ENCODE results near the gene PCP2. TPM values are rescaled to one million over a fixed set of nuclear protein-coding genes. Genes with fewer than 3 reads are reported as not detected.

PCP2 gene
- total RNA-seq, 1 experiment from 2014 or later: not detected

- ATAC-seq (no peak), DNase-seq (no peak)
- H3F3A ChIP-seq (ENCODE audit: low read length, unreplicated experiment): no peaks in the 10 kb centered on the region
- H3K4me3 ChIP-seq (ENCODE audit: low read length): no peak within 1 kb of the TSS
- POLR2A ChIA-PET (ENCODE audit: unreplicated experiment): no interaction called here
- no peaks in the 10 kb centered on the region for H3K9me2 ChIP-seq (replicated peaks; ENCODE audit: low read length)
- H3K79me2 ChIP-seq (ENCODE audit: low read length): no peaks in the 10 kb centered on the region
- H3K9me3 ChIP-seq (ENCODE audit: low read length): no peaks in the 10 kb centered on the region
- no peak within 1 kb of the TSS for H3K27ac ChIP-seq (ENCODE audit: low read length)
- no peak within 1 kb of the TSS for H2AFZ ChIP-seq (ENCODE audit: low read length)
- no peak within 1 kb of the TSS for H3K9ac ChIP-seq (ENCODE audit: low read length)
- BruUV-seq (replicated peaks): no TSS peak
- intact Hi-C loops (cut with micrococcal nuclease): no loop called here
- CTCF ChIA-PET: interaction anchor here (0.8 to 1.2 kb wide), 2 partner anchors 12 to 100 kb away, joined by 4 to 5 read pairs; partner anchors contain the start of gene TRAPPC5
- peaks cover 8% of the 10 kb centered on the region; the same call in 1 of the 2 replicates for H3K27me3 ChIP-seq (ENCODE audit: low read length)
- no peaks in the 10 kb centered on the region for H3K4me1 ChIP-seq (ENCODE audit: insufficient read depth, low read length)
- no peaks in the 10 kb centered on the region for H3K36me3 ChIP-seq (ENCODE audit: low read depth, low read length)
- no peak for TF ChIP-seq EZH2phosphoT487 (IDR thresholded peaks at IDR 0.05; ENCODE audit: borderline replicate concordance, low read length)
- no peak for TF ChIP-seq CTCF (conservative IDR thresholded peaks at IDR 0.05; ENCODE audit: low read depth, low read length)
- no peak for TF ChIP-seq EZH2 (IDR thresholded peaks at IDR 0.05; ENCODE audit: low read length, unreplicated experiment)
- H4K20me1 ChIP-seq (ENCODE audit: low read length): no peaks in the 10 kb centered on the region
- no peak within 1 kb of the TSS for H3K4me2 ChIP-seq (ENCODE audit: low read length)
These were observed 35.3 kb upstream of the PCP2 start, which contains the start of gene RETN for GRCh38 chr19:7668842-7669241. Gene RETN (plus strand): TSS chr19:7669049. CDS start chr19:7669327, 278 bp downstream.

- POLR2A ChIA-PET (ENCODE audit: unreplicated experiment): no interaction called here
- H3F3A ChIP-seq (ENCODE audit: low read length, unreplicated experiment): no peaks in the 10 kb centered on the region
- no peak overlapping the region for H3K9ac ChIP-seq (ENCODE audit: low read length)
- DNase-seq: no peak
- H3K79me2 ChIP-seq (ENCODE audit: low read length): no peaks in the 10 kb centered on the region
- no peaks in the 10 kb centered on the region for H4K20me1 ChIP-seq (ENCODE audit: low read length)
- no peaks in the 10 kb centered on the region for H3K9me2 ChIP-seq (replicated peaks; ENCODE audit: low read length)
- H2AFZ ChIP-seq (ENCODE audit: low read length): no peak overlapping the region
- H3K4me3 ChIP-seq (ENCODE audit: low read length): no peak overlapping the region
- peak; percentile 20; the same call in 1 of the 2 replicates for ATAC-seq
- TF ChIP-seq EZH2 (IDR thresholded peaks at IDR 0.05; ENCODE audit: low read length, unreplicated experiment) (no peak), CTCF (conservative IDR thresholded peaks at IDR 0.05; ENCODE audit: low read depth, low read length) (no peak), EZH2phosphoT487 (IDR thresholded peaks at IDR 0.05; ENCODE audit: borderline replicate concordance, low read length) (no peak)
- H3K9me3 ChIP-seq (ENCODE audit: low read length): no peaks in the 10 kb centered on the region
- H3K27me3 ChIP-seq (ENCODE audit: low read length): peaks cover 17% of the 10 kb centered on the region; the same call in 1 of the 2 replicates
- no peaks in the 10 kb centered on the region for H3K4me1 ChIP-seq (ENCODE audit: insufficient read depth, low read length)
- H3K4me2 ChIP-seq (ENCODE audit: low read length): no peak overlapping the region
- intact Hi-C loops (cut with micrococcal nuclease): no loop called here
- no peak overlapping the region for H3K27ac ChIP-seq (ENCODE audit: low read length)
- BruUV-seq (replicated peaks): no TSS peak
- CTCF ChIA-PET: no interaction called here
- H3K36me3 ChIP-seq (ENCODE audit: low read depth, low read length): no peaks in the 10 kb centered on the region
These were observed 31.6 kb upstream of the PCP2 start for GRCh38 chr19:7665076-7665475.

- BruUV-seq (replicated peaks): no TSS peak
- POLR2A ChIA-PET (ENCODE audit: unreplicated experiment): no interaction called here
- CTCF ChIA-PET: interaction anchor here (0.6 kb wide), 1 partner anchor 12 kb away, joined by 3 read pairs; no protein-coding TSS in a partner anchor
- Histone ChIP-seq H3K36me3 (ENCODE audit: low read depth, low read length) (no peaks in the 10 kb centered on the region), H4K20me1 (ENCODE audit: low read length) (no peaks in the 10 kb centered on the region), H3K4me3 (ENCODE audit: low read length) (no peak overlapping the region), H3K9ac (ENCODE audit: low read length) (no peak overlapping the region), H2AFZ (ENCODE audit: low read length) (no peak overlapping the region), H3K27ac (ENCODE audit: low read length) (no peak overlapping the region), H3K27me3 (ENCODE audit: low read length) (peaks cover 17% of the 10 kb centered on the region; the same call in 1 of the 2 replicates), H3K9me3 (ENCODE audit: low read length) (no peaks in the 10 kb centered on the region), H3K4me2 (ENCODE audit: low read length) (no peak overlapping the region), H3K9me2 (replicated peaks; ENCODE audit: low read length) (no peaks in the 10 kb centered on the region), H3F3A (ENCODE audit: low read length, unreplicated experiment) (no peaks in the 10 kb centered on the region), H3K4me1 (ENCODE audit: insufficient read depth, low read length) (no peaks in the 10 kb centered on the region), H3K79me2 (ENCODE audit: low read length) (no peaks in the 10 kb centered on the region)
- no peak for ATAC-seq
- intact Hi-C loops (cut with micrococcal nuclease): no loop called here
- no peak for DNase-seq
- TF ChIP-seq EZH2 (IDR thresholded peaks at IDR 0.05; ENCODE audit: low read length, unreplicated experiment): no peak
- TF ChIP-seq CTCF (conservative IDR thresholded peaks at IDR 0.05; ENCODE audit: low read depth, low read length): no peak
- no peak for TF ChIP-seq EZH2phosphoT487 (IDR thresholded peaks at IDR 0.05; ENCODE audit: borderline replicate concordance, low read length)
These were observed 30.2 kb upstream of the PCP2 start for GRCh38 chr19:7663706-7664105.
